Karpas-422 (cell line): ENCODE data around the gene JUNB. TPM values are rescaled to one million over a fixed set of nuclear protein-coding genes. Genes with fewer than 3 reads are reported as not detected.
"Not testable (repeated sequence)": the region's sequence is repeated elsewhere in the genome, so short reads cannot be mapped to it uniquely, and the experiment has no call there.

Experiments
- DNase-seq: peaks from one replicate; pipeline ENCODE4 v3.0.0-alpha.2; 2015
- H2AFZ ChIP-seq: fragments of 200-600 bp; sonication (generic); 2 replicates; pipeline ENCODE4 v1.6.1; 2014; ENCODE audit warnings: antibody characterized with exemption, low read length, mixed read lengths
- H3K27ac ChIP-seq: fragments of 200-600 bp; sonication (generic); 2 replicates; pipeline ENCODE4 v1.5.1; 2014; ENCODE audit warnings: mild to moderate bottlenecking, low read length, moderate library complexity
- H3K27me3 ChIP-seq: fragments of 200-600 bp; sonication (generic); 2 replicates; pipeline ENCODE4 v1.6.1; 2014; ENCODE audit warnings: low read length, mixed read lengths
- H3K36me3 ChIP-seq: fragments of 200-600 bp; sonication (generic); 2 replicates; pipeline ENCODE4 v1.6.1; 2014; ENCODE audit warnings: low read length, mixed read lengths; ENCODE audit not compliant: insufficient read depth
- H3K4me1 ChIP-seq: fragments of 200-600 bp; sonication (generic); 2 replicates; pipeline ENCODE4 v1.6.1; 2014; ENCODE audit warnings: mild to moderate bottlenecking, low read length, mixed read lengths
- H3K4me2 ChIP-seq: fragments of 200-600 bp; sonication (generic); 2 replicates; pipeline ENCODE4 v1.6.1; 2014; ENCODE audit warnings: low read length, low read depth, mild to moderate bottlenecking; ENCODE audit not compliant: poor library complexity, severe bottlenecking
- H3K4me3 ChIP-seq: fragments of 200-600 bp; sonication (generic); 2 replicates; pipeline ENCODE4 v1.5.1; 2014; ENCODE audit warnings: mild to moderate bottlenecking, antibody characterized with exemption, low read length, mixed read lengths
- H3K79me2 ChIP-seq: fragments of 200-600 bp; sonication (generic); 2 replicates; pipeline ENCODE4 v1.6.1; 2014; ENCODE audit warnings: mild to moderate bottlenecking, low read length, mixed read lengths
- H3K9ac ChIP-seq: fragments of 200-600 bp; sonication (generic); 2 replicates; pipeline ENCODE4 v1.6.0; 2014; ENCODE audit warnings: low read length
- H3K9me2 ChIP-seq: fragments of 200-600 bp; sonication (generic), shearing (Covaris generic); replicated peaks from 2 replicates; pipeline ENCODE4 v1.6.0; 2014; ENCODE audit warnings: mild to moderate bottlenecking, low read length, moderate library complexity; ENCODE audit not compliant: insufficient read depth
- H3K9me3 ChIP-seq: fragments of 300-700, 200-600 bp; sonication (generic); 2 replicates; pipeline ENCODE4 v1.6.1; 2014; ENCODE audit warnings: low read length, mixed read lengths
- H4K20me1 ChIP-seq: fragments of 200-600 bp; sonication (generic); 2 replicates; pipeline ENCODE4 v1.6.1; 2014; ENCODE audit warnings: mild to moderate bottlenecking, antibody characterized with exemption, low read length, low read depth; ENCODE audit not compliant: insufficient read depth
- total RNA-seq: library from RNA; depleted of rRNA; stranded (reverse); fragments of >200 nt; shearing (Covaris generic); gene quantifications from 2 replicates; pipeline ENCODE4 v1.2.3, GENCODE V29; 2014; ENCODE audit warnings: low replicate concordance

Gene JUNB
- total RNA-seq, 1 experiment from 2014 or later = 60.0 TPM

DNA sequence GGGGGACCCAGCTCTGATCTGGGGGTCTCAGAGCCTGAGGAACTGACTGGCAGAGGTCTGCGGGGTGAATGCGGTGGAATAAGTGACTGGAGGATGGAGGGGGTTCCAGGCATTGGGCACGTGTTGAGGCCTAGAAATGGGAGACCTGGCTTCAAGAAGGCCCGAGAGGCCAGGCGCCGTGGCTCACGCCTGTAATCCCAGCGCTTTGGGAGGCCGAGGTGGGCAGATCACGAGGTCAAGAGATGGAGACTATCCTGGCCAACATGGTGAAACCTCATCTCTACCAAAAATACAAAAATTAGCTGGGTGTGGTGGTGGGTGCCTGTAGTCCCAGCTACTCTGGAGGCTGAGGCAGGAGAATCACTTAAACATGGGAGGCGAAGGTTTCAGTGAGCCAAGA lies 26.5 kb downstream of the JUNB start:
- H4K20me1 ChIP-seq, H3K27me3 ChIP-seq, H3K4me3 ChIP-seq, H3K79me2 ChIP-seq, H3K4me2 ChIP-seq, H3K9me2 ChIP-seq, H3K9ac ChIP-seq, H3K36me3 ChIP-seq, H3K27ac ChIP-seq, H3K9me3 ChIP-seq, DNase-seq, H2AFZ ChIP-seq, H3K4me1 ChIP-seq: not testable (repeated sequence)

DNA sequence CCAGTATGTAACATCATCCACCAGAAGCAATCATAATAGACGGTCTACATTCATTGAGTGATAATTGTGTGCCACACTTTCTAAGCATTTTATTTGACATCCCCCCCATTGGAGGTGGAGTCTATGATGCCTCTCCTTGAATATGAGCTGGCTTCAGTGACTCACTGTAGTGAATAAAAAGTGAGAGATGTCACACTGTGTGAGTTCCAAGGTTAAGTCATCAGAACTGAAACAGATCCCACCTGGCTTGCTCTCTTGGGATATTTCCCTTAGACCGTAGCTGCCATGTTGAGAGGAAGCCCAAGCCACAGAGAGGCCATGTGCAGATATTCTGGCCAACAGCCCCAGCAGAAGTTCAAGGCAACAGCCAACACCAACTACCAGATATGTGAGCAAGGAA lies 30.5 kb downstream of the JUNB start:
- Histone ChIP-seq H3K4me2 (no peak overlapping the region), H3K4me3 (no peak overlapping the region), H3K27ac (no peak overlapping the region), H2AFZ (no peak overlapping the region), H3K9me2 (no peaks in the 10 kb centered on the region), H3K27me3 (no peaks in the 10 kb centered on the region), H3K9me3 (no peaks in the 10 kb centered on the region), H3K36me3 (no peaks in the 10 kb centered on the region), H3K79me2 (no peaks in the 10 kb centered on the region), H3K9ac (no peak overlapping the region), H4K20me1 (no peaks in the 10 kb centered on the region), H3K4me1 (no peaks in the 10 kb centered on the region)
- no peak for DNase-seq

- Histone ChIP-seq H2AFZ (no peak overlapping the region), H3K9me3 (no peaks in the 10 kb centered on the region), H3K9me2 (no peaks in the 10 kb centered on the region), H3K27ac (no peak overlapping the region), H3K79me2 (no peaks in the 10 kb centered on the region), H3K4me3 (no peak overlapping the region), H3K4me2 (no peak overlapping the region), H3K36me3 (no peaks in the 10 kb centered on the region), H3K9ac (no peak overlapping the region), H4K20me1 (no peaks in the 10 kb centered on the region), H3K4me1 (no peaks in the 10 kb centered on the region; the same call in 1 of the 2 replicates), H3K27me3 (no peaks in the 10 kb centered on the region)
- DNase-seq = no peak
These were observed 34.2 kb downstream of the JUNB start for GRCh38 chr19:12825254-12826131.

- peak; percentile 85 for DNase-seq
- Histone ChIP-seq H3K9ac (no peak overlapping the region), H3K27me3 (no peaks in the 10 kb centered on the region)
These were observed 37.2 kb downstream of the JUNB start for GRCh38 chr19:12828494-12828893.

DNA sequence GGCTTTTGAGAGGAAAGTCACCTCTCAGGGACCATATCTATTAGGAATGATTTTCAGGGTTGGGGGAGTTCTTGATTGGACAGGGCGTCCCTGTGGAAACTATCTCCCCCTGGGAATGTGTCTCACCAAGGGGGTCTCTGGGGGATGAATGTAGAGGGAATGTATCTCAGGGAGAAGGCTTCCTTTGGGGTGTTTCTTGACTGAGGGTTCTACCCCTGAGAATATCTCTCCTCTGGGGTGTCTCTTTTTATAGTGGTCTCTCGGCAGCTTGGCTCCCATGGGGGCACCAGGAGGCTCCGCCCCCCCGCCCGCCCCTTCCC lies 42.1 kb downstream of the JUNB start:
- peak overlapping the region; percentile 18; the same call in 1 of the 2 replicates for H3K9ac ChIP-seq
- H3K9me2 ChIP-seq = no peaks in the 10 kb centered on the region
- no peaks in the 10 kb centered on the region for H3K9me3 ChIP-seq
- peak overlapping the region; percentile 46; the same call in 1 of the 2 replicates for H3K4me3 ChIP-seq
- H3K27me3 ChIP-seq = no peaks in the 10 kb centered on the region
- DNase-seq = no peak
- H3K79me2 ChIP-seq = no peaks in the 10 kb centered on the region
- peaks cover 24% of the 10 kb centered on the region for H3K4me1 ChIP-seq
- peak overlapping the region; percentile 59 for H3K4me2 ChIP-seq
- no peak overlapping the region for H3K27ac ChIP-seq
- no peak overlapping the region for H2AFZ ChIP-seq
- no peaks in the 10 kb centered on the region for H4K20me1 ChIP-seq
- H3K36me3 ChIP-seq = no peaks in the 10 kb centered on the region

More at GRCh38 chr19:12828494-12828893, 37.2 kb downstream of the JUNB start:
- Histone ChIP-seq H3K9me3 (no peaks in the 10 kb centered on the region), H3K36me3 (no peaks in the 10 kb centered on the region), H3K79me2 (no peaks in the 10 kb centered on the region), H4K20me1 (no peaks in the 10 kb centered on the region), H3K27ac (no peak overlapping the region), H3K4me2 (no peak overlapping the region), H3K4me1 (peaks cover 10% of the 10 kb centered on the region), H2AFZ (no peak overlapping the region), H3K9me2 (no peaks in the 10 kb centered on the region), H3K4me3 (no peak overlapping the region)

- Histone ChIP-seq H3K4me1 (peaks cover 30% of the 10 kb centered on the region), H3K79me2 (no peaks in the 10 kb centered on the region), H2AFZ (no peak overlapping the region), H3K4me3 (peak overlapping the region; percentile 66), H3K27ac (no peak overlapping the region), H3K4me2 (peak overlapping the region; percentile 67), H3K9ac (peak overlapping the region; percentile 63), H3K27me3 (no peaks in the 10 kb centered on the region), H3K9me3 (no peaks in the 10 kb centered on the region), H3K36me3 (no peaks in the 10 kb centered on the region), H4K20me1 (no peaks in the 10 kb centered on the region), H3K9me2 (no peaks in the 10 kb centered on the region)
- DNase-seq = peak; percentile 76
These were observed 42.7 kb downstream of the JUNB start for GRCh38 chr19:12833738-12834565.

DNA sequence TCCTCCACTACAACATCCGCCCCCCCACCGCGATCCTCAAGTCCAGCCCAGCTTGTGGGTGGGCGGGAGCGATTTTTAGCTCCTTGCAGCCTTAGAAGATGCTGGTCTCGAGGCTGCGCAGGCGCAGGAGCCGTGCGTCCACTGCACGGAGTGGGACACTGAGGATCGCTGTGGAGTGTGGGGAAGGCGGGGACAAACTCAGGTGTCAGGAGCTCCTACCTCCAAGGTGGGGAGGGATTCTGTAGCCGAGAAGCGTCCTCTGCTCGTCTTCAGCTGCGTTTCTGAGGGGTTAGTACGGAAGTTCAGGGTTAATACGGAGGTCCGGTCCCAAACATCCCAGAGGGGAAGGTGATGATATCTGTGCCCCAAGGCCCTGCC lies 43.3 kb downstream of the JUNB start, which contains the start of gene RTBDN:
TSS of gene RTBDN (minus strand) at position 14 of the 378 bp plus-strand sequence. CDS start 4,600 bp downstream, outside the sequence.
- Histone ChIP-seq H4K20me1 (no peaks in the 10 kb centered on the region), H2AFZ (no peak within 1 kb of the TSS), H3K9ac (peak within 1 kb of the TSS; percentile 63), H3K4me2 (peak within 1 kb of the TSS; percentile 67), H3K79me2 (no peaks in the 10 kb centered on the region), H3K4me3 (peak within 1 kb of the TSS; percentile 66), H3K9me2 (no peaks in the 10 kb centered on the region), H3K27me3 (no peaks in the 10 kb centered on the region), H3K27ac (no peak within 1 kb of the TSS), H3K9me3 (no peaks in the 10 kb centered on the region), H3K4me1 (peaks cover 33% of the 10 kb centered on the region), H3K36me3 (no peaks in the 10 kb centered on the region)
- DNase-seq = peak; percentile 51
